Heart left ventricle (tissue), 13 donors: ENCODE data around the gene CUX1.

Experiments
- CTCF ChIP-seq, 12 donors: fragments of 200-600 bp; sonication (generic) in 4 of 12; IDR thresholded peaks; one replicate each; pipeline versions ENCODE4 v1.5.0 to v1.8.0; 2018 to 2022; ENCODE audit warnings: antibody characterized with exemption in 12 of 12, mild to moderate bottlenecking in 5 of 12
- POLR2A ChIP-seq, 2 donors: fragments of 450-650 bp; IDR thresholded peaks; one replicate each; pipeline ENCODE4 v1.6.1; 2017; ENCODE audit warnings: antibody characterized with exemption in 2 of 2, mild to moderate bottlenecking in 2 of 2, moderate library complexity in 2 of 2
- donor health status: ischemic (EF 13 %, LVEDD 7.1; RV severe dilation, severe dysfunction).
- donor health status: DM: no; HTN: yes; CAD: no.
- donor health status: DM: no; HTN: no; CAD: no.
- donor health status: ischemic (EF 25% LVEDD 6.9; RV normal size, moderate dysfunction).
- donor health status: ischemic (EF 25% LVEDD 5.7; RV mildly dilated, moderate dysfunction).
- donor health status: ischemic (EF 35%, LVEDD 5.7; RV mildly dilated, moderate dysfunction).
- donor health status: nonischemic (EF 11% LVEDD 7.7; RV severe dilation, severe dysfunction).
- donor health status: DM: yes; HTN: yes; CAD: no.
- donor health status: PGD.
- donor health status: ischemic (EF 29% LVEDD 5.4; RV normal size, mild dysfunction).
- donor health status: nonischemic (EF 23%, LVEDD 6.1; RV moderate dilation, normal function).

GRCh38 chr7:101950450-101951119 is 133.2 kb downstream of the CUX1 start:
- TF ChIP-seq CTCF (IDR thresholded peaks at IDR 0.05) (no peak), POLR2A (IDR thresholded peaks at IDR 0.05) (no peak)
